GM19240 (cell line): ENCODE data around the gene TNK2.
"Not testable (repeated sequence)": the region's sequence is repeated elsewhere in the genome, so short reads cannot be mapped to it uniquely, and the experiment has no call there.

Source experiments
- DNase-seq: peaks from one replicate; pipeline ENCODE4 v3.0.0; 2011; ENCODE audit warnings: low spot score; ENCODE audit not compliant: insufficient read length

Gene TNK2

DNA sequence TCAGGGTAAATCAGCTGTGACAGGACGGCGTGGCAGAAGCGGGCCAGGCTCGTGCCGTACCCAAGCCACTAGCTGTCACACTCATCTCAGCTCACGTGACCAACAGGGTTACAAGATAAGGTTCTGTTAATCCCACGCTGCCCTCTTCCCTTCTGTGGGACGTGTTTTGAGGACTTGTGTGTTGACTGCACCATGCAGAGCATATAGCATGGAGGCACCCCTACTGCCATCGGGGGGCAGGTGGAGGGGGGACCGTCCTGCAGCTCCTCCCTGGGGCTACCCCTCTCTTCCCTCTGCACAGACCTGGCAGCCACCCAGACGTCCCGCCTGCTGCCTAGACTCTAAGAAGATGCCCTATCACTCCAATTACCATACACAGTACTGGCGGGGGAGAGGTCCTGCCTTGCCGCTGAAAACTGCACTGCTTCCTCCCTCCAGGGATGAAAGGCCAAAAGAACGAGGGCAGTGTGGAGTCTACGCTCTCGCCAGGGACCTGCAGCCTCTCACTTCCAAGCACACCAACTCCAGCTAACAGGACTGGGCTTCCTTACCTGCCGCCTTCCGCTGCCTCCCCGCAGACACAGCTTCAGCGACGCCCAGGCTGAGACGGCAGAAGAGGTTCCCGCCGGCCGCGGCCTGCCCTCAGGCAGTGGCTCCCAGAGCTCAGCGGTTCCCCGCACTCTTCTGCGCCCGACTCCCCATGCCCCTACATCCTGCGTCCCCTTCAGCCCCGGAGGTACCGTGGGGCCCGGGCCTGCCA, at the start of gene TNK2:
TSS of gene TNK2 (minus strand) at position 618 of the 760 bp plus-strand sequence. CDS start 19,963 bp downstream, outside the sequence.
- DNase-seq, result peak; percentile 38

DNA sequence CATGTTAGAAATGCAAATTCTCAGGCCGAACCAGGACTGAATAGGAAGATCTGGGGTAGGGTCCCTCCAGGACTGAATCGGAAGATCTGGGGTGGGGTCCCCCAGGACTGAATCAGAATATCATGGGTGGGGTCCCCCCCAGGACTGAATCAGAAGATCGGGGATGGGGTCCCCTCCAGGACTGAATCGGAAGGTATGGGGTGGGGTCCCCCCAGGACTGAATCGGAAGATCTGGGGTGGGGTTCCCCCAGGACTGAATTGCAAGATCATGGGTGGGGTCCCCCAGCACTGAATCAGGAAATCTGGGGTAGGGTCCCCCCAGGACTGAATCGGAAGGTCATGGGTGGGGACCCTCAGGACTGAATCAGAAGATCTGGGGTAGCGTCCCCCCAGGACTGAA, 48.2 kb upstream of the TNK2 start:
- no peak for DNase-seq

DNA sequence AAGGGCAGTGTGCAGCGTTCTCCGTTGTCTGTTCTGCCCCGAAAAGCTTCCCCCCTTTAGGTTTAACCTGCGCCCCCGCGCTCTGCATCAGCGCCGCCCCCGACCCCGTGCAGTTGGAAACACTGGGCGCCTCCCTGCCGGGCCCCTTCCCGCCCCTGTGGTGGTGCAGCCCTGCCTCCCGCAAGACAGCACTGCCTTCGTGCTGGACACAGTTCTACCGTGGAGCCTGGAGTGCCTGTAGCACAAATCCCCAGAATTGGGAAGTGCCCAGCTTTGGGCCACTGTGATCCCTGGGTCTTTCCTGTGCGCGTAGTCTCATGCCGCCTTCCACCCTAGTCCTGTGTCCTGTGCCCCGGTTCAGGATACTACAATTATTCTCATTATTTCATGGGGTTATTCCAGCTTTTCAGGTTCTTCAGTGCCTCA, 47.1 kb upstream of the TNK2 start:
- DNase-seq, result not testable (repeated sequence)

DNA sequence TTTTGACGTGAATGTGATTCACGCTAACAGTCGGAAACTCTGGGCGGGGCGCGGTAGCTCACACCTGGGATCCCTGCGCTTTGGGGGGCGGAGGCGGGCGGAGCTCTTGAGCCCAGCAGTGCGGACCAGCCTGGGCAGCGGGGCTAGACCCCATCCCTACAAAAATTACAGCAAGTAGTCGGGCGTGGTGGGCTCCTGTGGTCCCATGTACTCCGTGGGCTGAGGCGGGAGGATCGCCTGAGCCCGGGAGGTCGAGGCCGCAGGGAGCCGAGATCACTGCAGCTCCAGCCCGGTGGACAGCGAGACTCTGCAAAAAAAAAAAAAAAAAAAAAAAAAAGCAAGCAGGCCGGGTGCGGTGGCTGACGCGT, 46.4 kb upstream of the TNK2 start:
- not testable (repeated sequence) for DNase-seq

DNA sequence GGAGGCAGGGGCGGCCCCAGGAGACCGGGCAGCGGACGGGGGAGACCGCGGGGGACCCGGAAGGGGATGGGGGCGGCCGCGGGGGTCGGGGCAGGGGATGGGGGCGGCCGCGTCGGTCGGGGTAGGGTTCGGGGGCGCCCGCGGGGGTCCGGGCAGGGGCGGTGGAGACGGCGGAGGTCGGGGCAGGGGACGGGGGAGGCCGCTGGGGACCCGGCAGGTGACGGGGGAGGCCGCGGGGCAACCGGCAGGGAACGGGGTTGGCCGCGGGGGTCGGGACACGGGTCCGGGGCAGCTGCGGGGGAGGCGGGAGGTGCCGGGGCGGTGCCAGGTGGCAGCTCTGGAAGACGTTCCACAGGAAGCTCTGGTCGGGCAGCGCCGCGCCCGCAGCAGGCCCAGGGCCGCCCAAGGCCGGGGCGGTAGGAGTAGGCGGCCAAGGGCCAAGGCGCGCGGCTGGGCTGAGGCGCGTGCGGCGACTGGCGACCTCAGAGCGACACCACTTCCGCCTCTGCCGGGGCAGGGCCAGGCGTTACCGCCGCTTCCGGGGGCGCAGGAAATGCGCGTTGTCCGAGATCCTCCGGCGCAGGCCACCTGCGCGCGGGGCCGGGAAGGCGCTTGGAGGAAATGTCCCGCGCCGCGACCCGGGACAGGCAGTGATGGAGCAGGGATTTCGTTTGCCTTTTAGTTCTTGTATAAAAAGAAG, 45.9 kb upstream of the TNK2 start:
- DNase-seq, result peak; percentile 78

DNA sequence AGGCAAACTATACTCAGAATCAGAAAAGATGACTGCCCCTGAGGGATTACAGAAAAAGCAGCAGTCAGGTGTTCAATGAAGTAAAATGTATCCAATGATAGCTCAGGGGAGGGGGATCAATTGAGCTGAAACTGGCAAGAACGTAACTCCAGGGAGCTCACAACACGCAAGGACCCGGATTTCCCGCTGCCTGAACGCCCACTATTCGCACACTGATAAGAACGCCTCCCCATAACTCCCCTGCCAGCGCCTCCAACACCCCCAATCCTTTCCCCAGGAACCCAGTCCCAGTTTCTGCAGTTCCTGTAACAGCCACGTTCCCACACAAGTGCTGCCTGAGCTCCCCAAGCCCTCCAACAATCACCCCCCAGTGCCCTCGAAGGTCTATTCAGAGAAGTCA, 44.2 kb upstream of the TNK2 start:
- not testable (repeated sequence) for DNase-seq

DNA sequence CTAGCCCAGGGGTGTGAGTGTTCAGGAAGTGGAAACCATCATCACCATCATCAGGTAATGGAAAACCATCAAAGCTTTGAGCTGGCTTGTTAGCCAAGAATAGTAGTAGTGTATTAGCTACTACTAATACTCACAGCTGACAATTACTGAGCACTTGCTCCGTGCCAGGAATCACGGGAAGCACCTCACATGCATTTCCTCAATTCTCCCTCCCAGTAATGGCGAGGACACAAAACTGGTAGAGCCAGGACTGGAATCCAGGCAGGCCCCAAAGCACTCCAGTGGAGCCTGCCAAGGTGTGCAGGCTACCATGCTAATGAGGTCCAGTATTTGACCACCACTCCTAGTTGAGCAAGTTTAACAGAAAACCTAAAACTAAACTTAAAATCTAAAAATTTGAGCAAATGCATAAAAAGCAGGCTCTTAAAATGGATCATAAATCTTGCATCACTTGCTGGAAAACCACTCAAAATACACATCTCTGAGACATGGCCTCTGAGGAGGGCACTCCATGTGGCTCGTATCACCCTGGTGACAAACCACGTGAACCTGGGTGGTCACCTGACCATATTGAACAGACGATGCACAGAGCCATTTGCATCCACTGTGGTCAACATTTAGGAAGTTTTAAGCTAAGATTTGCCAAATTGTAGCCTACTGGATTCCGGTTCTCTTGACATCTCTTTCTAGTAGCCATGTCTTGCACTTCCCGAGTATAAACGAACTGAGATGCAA, 43.3 kb upstream of the TNK2 start:
- DNase-seq, result not testable (repeated sequence)

DNA sequence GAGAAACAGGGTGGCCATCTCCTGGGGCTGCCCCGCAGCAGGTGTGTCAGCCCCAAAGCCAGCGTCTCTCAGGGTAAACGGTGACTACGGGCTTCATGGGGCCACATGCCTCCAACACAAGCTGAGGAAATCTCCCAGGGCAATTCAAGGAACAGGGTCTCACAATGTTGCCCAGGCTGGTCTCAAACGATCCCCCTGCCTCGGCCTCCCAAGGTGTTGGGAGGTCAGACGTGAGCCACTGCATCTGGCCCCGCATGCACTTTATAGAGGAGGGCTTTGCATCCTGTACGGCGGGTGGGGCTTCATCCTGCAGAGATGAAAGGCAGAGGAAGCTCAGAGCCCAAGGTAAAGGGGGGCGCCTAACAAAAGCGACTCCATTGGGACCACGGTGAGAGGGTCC, 42.4 kb upstream of the TNK2 start:
- DNase-seq, result not testable (repeated sequence)

DNA sequence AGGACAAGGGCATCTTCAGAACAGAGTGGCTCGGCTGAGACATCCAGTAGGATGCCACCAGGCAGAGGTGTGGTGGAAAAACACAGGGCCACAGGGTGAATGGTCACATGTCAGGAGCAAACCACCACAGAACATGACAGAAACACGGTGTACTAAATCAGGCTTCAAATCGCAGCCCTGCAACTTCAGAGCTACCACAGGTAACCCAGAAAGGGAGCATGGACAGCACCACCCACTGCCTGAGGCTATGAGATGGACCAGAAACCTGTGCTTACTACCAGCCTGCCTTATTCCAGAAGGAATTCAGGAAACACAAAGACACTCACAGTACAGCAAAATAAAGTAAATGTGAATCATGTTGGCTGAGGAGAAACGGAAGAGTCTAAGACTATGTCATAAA, 41.8 kb upstream of the TNK2 start:
- DNase-seq, result not testable (repeated sequence)

DNA sequence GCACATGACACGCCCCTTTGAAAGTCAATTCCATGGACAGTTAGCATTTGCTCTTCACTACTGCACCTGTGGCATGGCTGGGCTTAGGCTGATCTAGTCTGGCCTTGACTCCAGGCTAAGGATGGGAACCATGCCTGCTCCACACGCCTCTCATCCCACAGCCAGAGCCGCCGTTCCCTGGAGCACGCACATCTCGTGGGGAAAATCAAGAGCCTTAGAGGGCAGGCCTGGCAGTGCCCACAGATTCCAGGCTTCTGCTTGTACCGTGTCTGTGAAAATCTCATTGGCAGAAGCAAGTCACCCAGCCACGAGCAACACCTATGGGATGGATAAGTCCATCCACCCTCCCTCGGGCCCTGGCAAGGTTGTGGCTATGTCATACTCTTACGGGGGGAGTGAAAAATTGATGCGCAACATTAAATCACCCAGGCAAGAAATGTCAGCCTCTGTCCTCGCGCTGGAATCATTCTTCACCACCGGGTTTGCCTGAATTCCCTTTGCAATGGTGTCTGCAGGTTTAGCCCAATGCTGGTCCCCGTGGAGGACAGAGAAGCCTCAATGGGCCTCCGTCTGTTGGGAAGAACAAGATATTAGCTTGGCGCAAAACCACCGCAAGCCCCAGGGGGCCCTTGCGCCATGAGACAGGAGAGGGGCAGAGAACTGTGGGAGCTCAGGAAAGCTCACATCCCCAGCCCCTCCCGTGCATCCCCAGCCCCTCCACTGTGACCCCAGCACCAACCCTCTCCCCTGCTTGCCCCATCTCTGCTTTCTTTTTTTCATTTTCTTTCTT, 38.8 kb upstream of the TNK2 start:
- not testable (repeated sequence) for DNase-seq

DNA sequence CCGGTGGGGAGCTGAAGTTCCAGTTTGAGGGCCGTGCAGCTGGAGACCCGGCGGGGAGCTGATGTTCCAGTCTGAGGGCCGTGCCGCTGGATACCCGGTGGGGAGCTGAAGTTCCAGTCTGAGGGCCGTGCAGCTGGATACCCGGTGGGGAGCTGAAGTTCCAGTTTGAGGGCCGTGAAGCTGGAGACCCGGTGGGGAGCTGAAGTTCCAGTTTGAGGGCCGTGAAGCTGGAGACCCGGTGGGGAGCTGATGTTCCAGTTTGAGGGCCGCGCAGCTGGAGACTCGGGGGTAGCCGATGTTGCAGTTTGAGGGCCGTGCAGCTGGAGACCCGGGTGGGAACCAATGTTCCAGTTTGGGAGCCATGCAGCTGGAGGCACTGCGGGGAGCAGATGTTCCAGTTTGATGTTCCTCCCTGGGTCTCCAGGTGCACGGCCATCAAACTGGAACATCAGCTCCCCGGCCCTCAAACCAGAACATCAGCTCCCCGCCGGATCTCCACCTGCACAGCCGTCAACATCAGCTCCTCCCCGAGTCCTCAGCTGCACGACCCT, 33.0 kb upstream of the TNK2 start:
- DNase-seq, result not testable (repeated sequence)

DNA sequence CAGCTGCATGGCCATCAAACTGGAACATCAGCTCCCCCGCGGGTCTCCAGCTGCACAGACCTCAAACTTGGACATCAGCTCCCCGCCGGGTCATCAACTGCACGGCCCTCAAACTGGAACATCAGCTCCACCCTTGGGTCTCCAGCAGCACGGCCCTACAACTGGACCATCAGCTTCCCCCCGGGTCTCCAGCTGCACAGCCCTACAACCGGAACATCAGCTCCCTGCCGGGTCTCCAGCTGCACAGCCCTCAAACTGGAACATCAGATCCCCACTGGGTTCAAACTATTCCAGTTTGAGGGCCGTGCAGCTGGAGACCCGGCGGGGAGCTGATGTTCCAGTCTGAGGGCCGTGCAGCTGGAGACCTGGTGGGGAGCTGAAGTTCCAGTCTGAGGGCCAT, 32.5 kb upstream of the TNK2 start:
- DNase-seq, result not testable (repeated sequence)

DNA sequence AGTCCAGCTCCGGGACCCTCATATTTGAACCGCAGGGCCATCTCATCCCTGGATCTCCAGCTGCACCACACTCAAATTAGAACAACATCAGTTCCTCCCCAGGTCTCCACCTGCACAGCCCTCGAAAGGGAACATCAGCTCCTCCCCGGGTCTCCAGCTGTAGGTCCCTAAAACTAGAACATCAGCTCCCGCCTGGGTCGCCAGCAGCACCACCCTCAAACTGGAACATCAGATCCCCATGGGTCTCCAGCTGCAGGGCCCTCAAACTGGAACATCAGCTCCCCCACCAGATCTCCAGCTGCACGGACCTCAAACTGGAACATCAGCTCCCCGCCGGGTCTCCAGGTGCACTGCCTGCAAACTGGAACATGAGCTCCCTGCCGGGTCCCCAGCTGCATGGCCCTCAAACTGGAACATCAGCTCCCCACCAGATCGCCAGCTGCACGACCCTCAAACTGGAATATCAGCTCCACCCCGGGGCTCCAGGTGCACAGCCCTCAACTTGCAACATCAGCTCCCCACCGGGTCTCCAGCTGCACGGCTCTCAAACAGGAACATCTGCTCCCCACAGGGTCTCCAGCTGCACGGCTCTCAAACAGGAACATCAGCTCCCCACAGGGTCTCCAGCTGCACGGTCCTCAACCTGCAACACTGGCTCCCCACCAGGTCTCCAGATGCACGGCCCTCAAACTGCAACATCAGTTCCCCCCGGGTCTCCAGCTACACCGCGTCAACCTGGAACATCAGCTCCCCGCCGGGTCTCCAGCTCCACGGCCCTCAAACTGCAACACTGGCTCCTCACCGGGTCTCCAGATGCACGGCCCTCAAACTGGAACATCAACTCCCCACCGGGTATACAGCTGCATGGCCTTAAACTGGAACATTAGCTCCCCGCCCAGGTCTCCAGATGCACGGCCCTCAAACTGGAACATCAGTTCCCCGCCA, 31.4 kb upstream of the TNK2 start:
- not testable (repeated sequence) for DNase-seq

DNA sequence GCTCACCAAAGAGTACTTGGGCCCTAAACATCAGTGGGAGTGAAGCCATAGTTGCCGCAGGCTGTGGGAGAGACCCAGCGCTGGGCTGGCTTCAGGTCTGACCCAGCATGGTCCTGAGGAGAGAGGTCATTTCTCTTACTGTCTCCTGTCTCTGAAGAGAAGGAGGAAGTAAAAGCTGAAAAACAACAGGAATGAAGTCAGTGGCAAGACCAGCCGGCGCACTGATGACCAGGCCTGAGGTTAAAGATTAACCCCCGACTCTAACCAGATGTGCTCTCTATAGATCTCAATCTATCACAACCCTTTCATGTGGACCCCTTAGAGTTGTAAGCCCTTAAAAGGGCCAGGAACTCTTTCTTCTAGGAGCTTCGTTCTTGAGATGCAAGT, 24.7 kb upstream of the TNK2 start:
- DNase-seq, result not testable (repeated sequence)

DNA sequence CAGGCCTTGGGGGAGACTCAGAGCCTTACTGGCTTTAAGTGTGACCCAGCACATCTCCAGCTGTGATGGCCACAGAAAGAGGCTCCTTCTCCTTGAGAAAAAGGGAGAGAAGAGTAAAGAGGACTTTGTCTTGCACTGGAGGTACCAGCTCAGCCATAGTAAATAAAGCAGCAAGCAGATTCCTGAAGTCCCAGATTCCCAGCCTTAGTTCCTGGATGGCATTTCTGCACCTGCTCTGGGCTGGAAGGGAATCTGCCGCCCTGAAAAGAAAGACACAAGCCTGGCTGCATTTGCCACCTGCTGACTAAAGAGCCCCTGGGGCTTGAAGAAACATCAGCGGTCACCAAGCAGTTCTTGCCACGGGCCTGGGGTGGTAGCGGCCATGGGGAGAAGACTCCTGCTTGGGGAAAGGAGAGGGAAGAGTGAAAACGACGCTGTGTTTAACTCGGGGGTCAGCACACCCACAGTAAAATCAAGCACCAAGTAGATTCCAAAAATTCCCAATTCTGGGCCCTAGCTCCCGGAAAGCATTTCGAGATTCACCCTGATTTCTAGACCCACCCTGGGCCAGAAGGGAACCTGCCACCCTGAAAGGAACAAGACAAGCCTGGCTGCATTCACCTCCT, 24.2 kb upstream of the TNK2 start:
- no peak for DNase-seq

DNA sequence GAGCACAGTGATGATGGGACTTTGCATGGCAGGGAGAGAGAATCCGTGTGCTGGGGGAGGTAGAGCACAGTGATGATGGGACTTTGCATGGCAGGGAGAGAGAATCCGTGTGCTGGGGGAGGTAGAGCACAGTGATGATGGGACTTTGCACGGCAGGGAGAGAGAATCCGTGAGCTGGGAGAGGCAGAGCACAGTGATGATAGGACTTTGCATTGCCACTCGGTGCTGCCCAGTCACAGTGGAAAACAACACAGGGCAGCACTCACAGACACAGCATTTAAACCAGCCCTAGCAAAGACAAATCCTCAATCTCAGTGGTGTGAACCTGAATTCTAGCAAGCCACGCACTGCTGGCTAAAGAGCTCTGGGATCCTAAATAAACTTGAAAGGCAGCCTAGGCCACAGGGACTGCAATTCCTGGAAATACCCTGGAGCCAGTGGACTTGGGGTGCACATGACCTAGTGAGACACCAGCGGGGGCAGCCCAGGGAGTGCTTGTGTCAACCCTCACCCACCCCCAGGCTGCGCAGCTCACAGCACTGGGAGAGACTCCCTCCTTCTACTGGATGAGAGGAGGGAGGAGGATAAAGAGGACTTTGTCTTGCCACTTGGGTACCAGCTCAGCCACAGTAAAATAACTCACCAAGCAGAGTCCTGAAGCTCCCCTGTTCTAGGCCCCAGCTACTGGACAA, 23.4 kb upstream of the TNK2 start:
- DNase-seq, result no peak

DNA sequence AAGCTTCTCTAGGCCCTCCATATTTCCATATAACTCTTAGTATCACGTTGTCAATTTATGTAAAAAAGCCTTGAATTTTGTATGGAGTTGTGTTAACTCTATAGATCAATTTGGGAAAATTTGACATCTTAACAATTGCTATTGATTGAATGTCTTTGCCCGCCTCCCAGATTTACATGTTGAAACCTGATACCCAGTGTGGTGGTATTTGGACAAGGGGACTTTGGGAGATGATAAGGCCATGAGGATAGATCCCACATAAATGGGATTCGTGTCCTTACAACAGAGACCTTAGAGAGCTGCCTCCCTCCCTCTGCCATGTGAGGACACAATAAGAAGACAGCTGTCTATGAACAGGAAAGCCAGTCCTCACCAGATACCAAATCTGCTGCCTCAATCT, 21.1 kb upstream of the TNK2 start:
- no peak for DNase-seq

DNA sequence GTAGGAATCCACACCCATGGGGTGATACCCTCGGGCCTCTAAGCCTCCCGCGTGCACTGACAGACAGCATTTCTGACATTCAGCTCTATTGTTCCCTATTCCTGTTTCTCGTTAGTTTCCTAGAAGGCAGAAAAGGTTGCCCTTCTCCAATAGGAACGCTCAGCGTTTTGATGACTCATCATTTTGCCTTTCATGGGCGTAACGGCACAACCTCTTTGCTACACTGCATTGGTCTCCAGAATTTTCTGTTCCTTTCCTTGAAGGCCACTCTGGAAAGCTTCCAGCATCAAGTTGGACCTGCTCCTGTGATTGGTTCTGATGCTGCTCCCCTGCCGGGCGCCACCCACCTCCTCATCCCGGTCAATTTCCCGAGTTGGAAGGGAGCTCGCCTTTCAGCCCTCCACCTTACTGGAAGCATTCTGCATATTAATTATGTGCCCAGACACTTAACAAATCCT, 13.0 kb upstream of the TNK2 start:
- no peak for DNase-seq

DNA sequence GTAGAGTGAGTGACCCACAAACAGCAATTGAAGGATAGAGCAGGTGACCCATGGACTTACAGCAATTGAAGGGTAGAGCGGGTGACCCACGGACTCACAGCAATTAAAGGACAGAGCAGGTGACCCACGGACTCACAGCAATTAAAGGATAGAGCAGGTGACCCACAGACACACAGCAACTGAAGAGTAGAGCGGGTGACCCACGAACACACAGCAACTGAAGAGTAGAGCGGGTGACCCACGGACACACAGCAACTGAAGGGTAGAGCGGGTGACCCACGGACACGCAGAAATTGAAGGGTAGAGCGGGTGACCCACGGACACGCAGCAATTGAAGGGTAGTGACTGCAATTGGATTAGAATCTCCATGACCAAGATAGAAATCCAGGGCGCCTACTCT, 9.8 kb upstream of the TNK2 start:
- DNase-seq, result no peak
